Astrocyte (in vitro differentiated cells and primary cell): ENCODE measurements around the gene CCSER1. TPM values are rescaled to one million over a fixed set of nuclear protein-coding genes. Genes with fewer than 3 reads are reported as not detected.

Experiments
- DNase-seq: peaks from one replicate; pipeline ENCODE4 v3.0.0-alpha.2; 2010; ENCODE audit warnings: low read depth
- FAIRE-seq: peaks from 2 replicates; lab custom pipeline; 2011; peaks lifted over from hg19 to GRCh38; lab: Jason Lieb, UNC
- H2AFZ ChIP-seq: 2 replicates; pipeline ENCODE4 v1.6.0; 2012; ENCODE audit warnings: low read depth, low read length, inconsistent platforms
- H3K27ac ChIP-seq: 2 replicates; pipeline ENCODE4 v1.5.1; 2011; ENCODE audit warnings: low read depth, low read length, inconsistent platforms
- H3K27me3 ChIP-seq: 2 replicates; pipeline ENCODE4 v1.6.0; 2011; ENCODE audit warnings: low read length, inconsistent platforms; ENCODE audit not compliant: insufficient read depth
- H3K36me3 ChIP-seq: 2 replicates; pipeline ENCODE4 v1.5.1; 2011; ENCODE audit warnings: low read length, inconsistent platforms; ENCODE audit not compliant: insufficient read depth
- H3K4me1 ChIP-seq: 2 replicates; pipeline ENCODE4 v1.5.1; 2011; ENCODE audit warnings: low read length, inconsistent platforms; ENCODE audit not compliant: insufficient read depth
- H3K4me2 ChIP-seq: 2 replicates; pipeline ENCODE4 v1.6.0; 2012; ENCODE audit warnings: low read length, inconsistent platforms
- H3K4me3 ChIP-seq: 2 replicates; pipeline ENCODE4 v1.5.1; 2011; ENCODE audit warnings: low read depth, mild to moderate bottlenecking, low read length, inconsistent platforms; ENCODE audit not compliant: insufficient read depth
- H3K79me2 ChIP-seq: 2 replicates; pipeline ENCODE4 v1.6.0; 2012; ENCODE audit warnings: mild to moderate bottlenecking, low read length, inconsistent platforms; ENCODE audit not compliant: insufficient read depth
- H3K9ac ChIP-seq: 2 replicates; pipeline ENCODE4 v1.6.0; 2012; ENCODE audit warnings: mild to moderate bottlenecking, low read length, inconsistent platforms
- H3K9me3 ChIP-seq: 2 replicates; pipeline ENCODE4 v1.5.1; 2012; ENCODE audit warnings: low read depth, mild to moderate bottlenecking, low read length, inconsistent platforms; ENCODE audit not compliant: insufficient read depth
- H4K20me1 ChIP-seq: 2 replicates; pipeline ENCODE4 v1.6.0; 2012; ENCODE audit warnings: low read length, inconsistent platforms; ENCODE audit not compliant: insufficient read depth
- H3K27ac Mint-ChIP-seq: one replicate; pipeline ENCODE4 v1.8.0; 2021; ENCODE audit warnings: mild to moderate bottlenecking, mixed read lengths; ENCODE audit not compliant: unreplicated experiment
- H3K27me3 Mint-ChIP-seq: one replicate; pipeline ENCODE4 v1.8.0; 2021; ENCODE audit warnings: low read depth, mixed read lengths; ENCODE audit not compliant: unreplicated experiment
- H3K36me3 Mint-ChIP-seq: one replicate; pipeline ENCODE4 v1.8.0; 2021; ENCODE audit warnings: low read depth, mixed read lengths; ENCODE audit not compliant: unreplicated experiment
- H3K4me1 Mint-ChIP-seq: one replicate; pipeline ENCODE4 v1.8.0; 2021; ENCODE audit warnings: low read depth, mixed read lengths; ENCODE audit not compliant: unreplicated experiment
- H3K4me3 Mint-ChIP-seq: one replicate; pipeline ENCODE4 v1.8.0; 2021; ENCODE audit warnings: mild to moderate bottlenecking, moderate library complexity, mixed read lengths; ENCODE audit not compliant: unreplicated experiment
- H3K9me3 Mint-ChIP-seq: one replicate; pipeline ENCODE4 v1.8.0; 2021; ENCODE audit warnings: mild to moderate bottlenecking, mixed read lengths; ENCODE audit not compliant: unreplicated experiment
- CTCF ChIP-seq: IDR thresholded peaks from 2 replicates; pipeline ENCODE4 v1.5.1; 2011; ENCODE audit warnings: low read depth, mild to moderate bottlenecking, inconsistent platforms, low read length, moderate library complexity; ENCODE audit not compliant: insufficient read depth
- EZH2 ChIP-seq: IDR thresholded peaks from 2 replicates; pipeline ENCODE4 v1.6.1; 2012; ENCODE audit warnings: mild to moderate bottlenecking, low read length, inconsistent platforms; ENCODE audit not compliant: insufficient read depth
- total RNA-seq: library from RNA; stranded (reverse); gene quantifications from 2 replicates; pipeline ENCODE4 v1.2.1, GENCODE V29; 2021

Gene CCSER1
- total RNA-seq, 1 donor from 2014 or later: 2.2 TPM

- Histone ChIP-seq H3K4me3 (no peak overlapping the region), H3K36me3 (no peaks in the 10 kb centered on the region), H3K9ac (no peak overlapping the region), H3K4me2 (no peak overlapping the region), H3K9me3 (no peaks in the 10 kb centered on the region), H2AFZ (no peak overlapping the region), H4K20me1 (no peaks in the 10 kb centered on the region), H3K4me1 (no peaks in the 10 kb centered on the region), H3K79me2 (no peaks in the 10 kb centered on the region), H3K27me3 (no peaks in the 10 kb centered on the region), H3K27ac (no peak overlapping the region)
- Mint-ChIP-seq H3K9me3 (no peaks in the 10 kb centered on the region), H3K27me3 (no peaks in the 10 kb centered on the region), H3K4me3 (no peak overlapping the region), H3K27ac (no peak overlapping the region), H3K4me1 (no peaks in the 10 kb centered on the region), H3K36me3 (no peaks in the 10 kb centered on the region)
- TF ChIP-seq EZH2 (no peak), CTCF (peak; percentile 56)
- DNase-seq: peak; percentile 8
- no peak for FAIRE-seq
Observed at GRCh38 chr4:91113130-91113706, 986.0 kb downstream of the CCSER1 start.

GRCh38 chr4:91114386-91114785 lies 987.2 kb downstream of the CCSER1 start:
- no peaks in the 10 kb centered on the region for H3K79me2 ChIP-seq
- H3K9me3 ChIP-seq: no peaks in the 10 kb centered on the region
- no peaks in the 10 kb centered on the region for H3K27me3 Mint-ChIP-seq
- no peaks in the 10 kb centered on the region for H4K20me1 ChIP-seq
- no peak overlapping the region for H2AFZ ChIP-seq
- H3K36me3 Mint-ChIP-seq: no peaks in the 10 kb centered on the region
- no peak overlapping the region for H3K4me2 ChIP-seq
- no peaks in the 10 kb centered on the region for H3K27me3 ChIP-seq
- no peak overlapping the region for H3K27ac ChIP-seq
- no peak overlapping the region for H3K27ac Mint-ChIP-seq
- FAIRE-seq (no peak), DNase-seq (no peak)
- H3K4me1 Mint-ChIP-seq: no peaks in the 10 kb centered on the region
- H3K4me1 ChIP-seq: no peaks in the 10 kb centered on the region
- H3K9me3 Mint-ChIP-seq: no peaks in the 10 kb centered on the region
- TF ChIP-seq EZH2 (no peak), CTCF (no peak)
- no peaks in the 10 kb centered on the region for H3K36me3 ChIP-seq
- H3K9ac ChIP-seq: no peak overlapping the region
- H3K4me3 Mint-ChIP-seq: no peak overlapping the region
- no peak overlapping the region for H3K4me3 ChIP-seq

- no peaks in the 10 kb centered on the region for H3K27me3 Mint-ChIP-seq
- peak; percentile 19 for TF ChIP-seq CTCF
- no peak for TF ChIP-seq EZH2
- no peaks in the 10 kb centered on the region for H3K9me3 Mint-ChIP-seq
- Histone ChIP-seq H3K9ac (no peak overlapping the region), H3K27me3 (no peaks in the 10 kb centered on the region), H3K4me2 (no peak overlapping the region), H3K36me3 (no peaks in the 10 kb centered on the region), H3K4me1 (no peaks in the 10 kb centered on the region), H3K79me2 (no peaks in the 10 kb centered on the region), H2AFZ (no peak overlapping the region), H3K4me3 (no peak overlapping the region), H3K9me3 (no peaks in the 10 kb centered on the region), H4K20me1 (no peaks in the 10 kb centered on the region), H3K27ac (no peak overlapping the region)
- FAIRE-seq (no peak), DNase-seq (peak; percentile 3)
- no peak overlapping the region for H3K4me3 Mint-ChIP-seq
- no peaks in the 10 kb centered on the region for H3K4me1 Mint-ChIP-seq
- H3K27ac Mint-ChIP-seq: no peak overlapping the region
- H3K36me3 Mint-ChIP-seq: no peaks in the 10 kb centered on the region
Observed at GRCh38 chr4:91116861-91117260, 989.7 kb downstream of the CCSER1 start.
